Measurements from ENCODE around the gene SNAP25.

GRCh38 chr20:10300582-10301446, 82.2 kb downstream of the SNAP25 start:
- TF ChIP-seq, protein P1, sequence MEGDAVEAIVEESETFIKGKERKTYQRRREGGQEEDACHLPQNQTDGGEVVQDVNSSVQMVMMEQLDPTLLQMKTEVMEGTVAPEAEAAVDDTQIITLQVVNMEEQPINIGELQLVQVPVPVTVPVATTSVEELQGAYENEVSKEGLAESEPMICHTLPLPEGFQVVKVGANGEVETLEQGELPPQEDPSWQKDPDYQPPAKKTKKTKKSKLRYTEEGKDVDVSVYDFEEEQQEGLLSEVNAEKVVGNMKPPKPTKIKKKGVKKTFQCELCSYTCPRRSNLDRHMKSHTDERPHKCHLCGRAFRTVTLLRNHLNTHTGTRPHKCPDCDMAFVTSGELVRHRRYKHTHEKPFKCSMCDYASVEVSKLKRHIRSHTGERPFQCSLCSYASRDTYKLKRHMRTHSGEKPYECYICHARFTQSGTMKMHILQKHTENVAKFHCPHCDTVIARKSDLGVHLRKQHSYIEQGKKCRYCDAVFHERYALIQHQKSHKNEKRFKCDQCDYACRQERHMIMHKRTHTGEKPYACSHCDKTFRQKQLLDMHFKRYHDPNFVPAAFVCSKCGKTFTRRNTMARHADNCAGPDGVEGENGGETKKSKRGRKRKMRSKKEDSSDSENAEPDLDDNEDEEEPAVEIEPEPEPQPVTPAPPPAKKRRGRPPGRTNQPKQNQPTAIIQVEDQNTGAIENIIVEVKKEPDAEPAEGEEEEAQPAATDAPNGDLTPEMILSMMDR (IDR thresholded peaks at IDR 0.05; ENCODE audit: low read depth, low read length, poor library complexity, severe bottlenecking), result no peak
- TF ChIP-seq EZH2phosphoT487 (IDR thresholded peaks at IDR 0.05; ENCODE audit: borderline replicate concordance, low read length), result no peak
